Activated naive CD4-positive, alpha-beta T cell treated with anti-CD3 and anti-CD28 coated beads for 36 hours (primary cell): ENCODE results near the gene PALLD. TPM values are rescaled to one million over a fixed set of nuclear protein-coding genes. Genes with fewer than 3 reads are reported as not detected.

Experiments
- CTCF ChIA-PET: fragments of 350-600 bp; sonication (Branson Sonifier 250); formaldehyde crosslinking; loops from one replicate; lab custom pipeline; 2021; ENCODE audit warnings: antibody characterized with exemption; lab: Charles Lee
- DNase-seq: peaks from one replicate; pipeline ENCODE4 v3.0.0-alpha.2; 2020
- H3K27ac Mint-ChIP-seq: one replicate; pipeline ENCODE4 v1.8.0; 2021; ENCODE audit warnings: mild to moderate bottlenecking, mixed read lengths
- H3K27me3 Mint-ChIP-seq: one replicate; pipeline ENCODE4 v1.8.0; 2021; ENCODE audit warnings: low read depth, mixed read lengths
- H3K36me3 Mint-ChIP-seq: one replicate; pipeline ENCODE4 v1.8.0; 2021; ENCODE audit warnings: low read depth, mixed read lengths
- H3K4me1 Mint-ChIP-seq: one replicate; pipeline ENCODE4 v1.8.0; 2021; ENCODE audit warnings: low read depth, mixed read lengths
- H3K4me3 Mint-ChIP-seq: one replicate; pipeline ENCODE4 v1.8.0; 2021; ENCODE audit warnings: mild to moderate bottlenecking, moderate library complexity, mixed read lengths
- H3K9me3 Mint-ChIP-seq: one replicate; pipeline ENCODE4 v1.8.0; 2021; ENCODE audit warnings: mixed read lengths
- intact Hi-C: fragments of 100-400 bp; cut with micrococcal nuclease; formaldehyde crosslinking; loops from one replicate; pipeline ENCODE4 v1.15.1; 2023
- total RNA-seq, 2 experiments: library from RNA; stranded (reverse); gene quantifications; one replicate each; pipeline ENCODE4 v1.2.3, GENCODE V29; 2021

PALLD gene
- total RNA-seq, 2 experiments from 2014 or later = 7.3 to 7.8 TPM

DNA sequence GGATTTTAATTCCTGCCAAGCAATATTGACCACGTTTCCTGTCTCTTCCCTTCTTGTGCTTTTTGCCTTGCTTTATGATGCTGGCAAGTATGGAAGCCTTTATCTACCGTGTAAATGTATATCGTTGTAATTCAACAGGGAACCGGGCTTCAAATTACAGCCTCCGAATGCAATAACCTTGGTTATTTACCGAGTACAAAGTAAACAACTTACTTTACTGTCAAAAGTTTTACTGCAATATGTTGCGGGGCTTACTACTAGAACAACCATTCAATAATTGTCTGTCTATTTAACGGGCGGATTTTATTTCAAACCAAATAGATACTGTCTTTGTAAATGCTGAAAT is 73.1 kb downstream of the PALLD start:
- Mint-ChIP-seq H3K4me1 (peaks cover 11% of the 10 kb centered on the region), H3K9me3 (peaks cover 2% of the 10 kb centered on the region), H3K27me3 (no peaks in the 10 kb centered on the region), H3K4me3 (no peak overlapping the region), H3K36me3 (no peaks in the 10 kb centered on the region), H3K27ac (no peak overlapping the region)
- intact Hi-C loops = no loop called here
- CTCF ChIA-PET = no interaction called here
- DNase-seq = no peak

GRCh38 chr4:168570466-168570865 is 73.6 kb downstream of the PALLD start:
- peaks cover 11% of the 10 kb centered on the region for H3K4me1 Mint-ChIP-seq
- no peak for DNase-seq
- H3K27ac Mint-ChIP-seq = no peak overlapping the region
- intact Hi-C loops = no loop called here
- H3K9me3 Mint-ChIP-seq = peaks cover 4% of the 10 kb centered on the region
- CTCF ChIA-PET = no interaction called here
- no peak overlapping the region for H3K4me3 Mint-ChIP-seq
- H3K36me3 Mint-ChIP-seq = no peaks in the 10 kb centered on the region
- H3K27me3 Mint-ChIP-seq = no peaks in the 10 kb centered on the region

DNA sequence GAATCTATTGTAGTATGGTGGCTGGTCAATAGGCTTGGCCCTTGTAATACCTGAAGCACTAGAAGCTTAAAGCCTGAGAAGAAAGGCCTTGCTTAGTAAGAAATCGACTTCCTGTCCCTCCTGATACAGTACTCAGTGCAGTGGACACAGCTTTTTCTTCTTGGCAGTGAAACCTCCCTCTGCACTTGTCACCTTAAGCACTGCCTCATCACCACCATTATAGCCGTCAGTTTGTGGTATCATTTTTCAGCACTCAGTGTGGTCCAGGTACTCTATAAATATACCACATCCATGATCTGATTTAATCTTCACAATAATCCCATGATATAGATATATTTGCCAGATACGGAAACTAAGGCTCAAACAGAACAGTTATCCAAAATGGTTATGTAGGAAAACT is 75.2 kb downstream of the PALLD start:
- intact Hi-C loops = no loop called here
- Mint-ChIP-seq H3K9me3 (peaks cover 4% of the 10 kb centered on the region), H3K4me1 (peaks cover 11% of the 10 kb centered on the region), H3K4me3 (no peak overlapping the region), H3K36me3 (no peaks in the 10 kb centered on the region), H3K27ac (no peak overlapping the region), H3K27me3 (no peaks in the 10 kb centered on the region)
- DNase-seq = no peak
- CTCF ChIA-PET = interaction anchor here (1.0 kb wide), 1 partner anchor 352 kb away, joined by 4 read pairs; no protein-coding TSS in a partner anchor

DNA sequence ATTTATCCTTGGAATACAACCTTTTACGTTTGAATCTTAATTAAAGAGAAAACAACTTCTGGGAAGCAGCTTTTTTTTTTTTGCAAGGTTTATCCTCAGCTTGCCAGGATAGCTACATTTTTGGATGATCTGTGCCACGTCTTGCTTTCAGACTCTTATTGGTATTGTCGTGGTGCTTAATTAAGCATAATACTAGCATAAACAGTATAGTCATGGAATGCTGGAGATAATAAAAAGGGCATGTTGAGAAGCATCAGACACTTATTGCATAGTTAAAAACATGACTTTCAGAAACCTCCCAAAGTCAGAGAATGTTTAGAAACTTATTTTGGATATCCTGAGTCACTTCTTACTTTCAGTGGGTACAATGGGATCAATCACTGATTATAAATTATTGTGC is 77.0 kb downstream of the PALLD start:
- no peaks in the 10 kb centered on the region for H3K36me3 Mint-ChIP-seq
- H3K4me3 Mint-ChIP-seq = no peak overlapping the region
- no peak overlapping the region for H3K27ac Mint-ChIP-seq
- peaks cover 2% of the 10 kb centered on the region for H3K27me3 Mint-ChIP-seq
- intact Hi-C loops = no loop called here
- CTCF ChIA-PET = no interaction called here
- DNase-seq = no peak
- peaks cover 11% of the 10 kb centered on the region for H3K4me1 Mint-ChIP-seq
- H3K9me3 Mint-ChIP-seq = peaks cover 3% of the 10 kb centered on the region

GRCh38 chr4:168574581-168575295 is 77.9 kb downstream of the PALLD start:
- peaks cover 2% of the 10 kb centered on the region for H3K27me3 Mint-ChIP-seq
- H3K4me3 Mint-ChIP-seq = no peak overlapping the region
- DNase-seq = no peak
- H3K9me3 Mint-ChIP-seq = peaks cover 3% of the 10 kb centered on the region
- H3K36me3 Mint-ChIP-seq = no peaks in the 10 kb centered on the region
- H3K4me1 Mint-ChIP-seq = peaks cover 2% of the 10 kb centered on the region
- intact Hi-C loops = no loop called here
- H3K27ac Mint-ChIP-seq = no peak overlapping the region
- CTCF ChIA-PET = interaction anchor here (0.6 to 1.2 kb wide), 2 partner anchors 9 to 350 kb away, joined by 3 to 4 read pairs; no protein-coding TSS in a partner anchor

DNA sequence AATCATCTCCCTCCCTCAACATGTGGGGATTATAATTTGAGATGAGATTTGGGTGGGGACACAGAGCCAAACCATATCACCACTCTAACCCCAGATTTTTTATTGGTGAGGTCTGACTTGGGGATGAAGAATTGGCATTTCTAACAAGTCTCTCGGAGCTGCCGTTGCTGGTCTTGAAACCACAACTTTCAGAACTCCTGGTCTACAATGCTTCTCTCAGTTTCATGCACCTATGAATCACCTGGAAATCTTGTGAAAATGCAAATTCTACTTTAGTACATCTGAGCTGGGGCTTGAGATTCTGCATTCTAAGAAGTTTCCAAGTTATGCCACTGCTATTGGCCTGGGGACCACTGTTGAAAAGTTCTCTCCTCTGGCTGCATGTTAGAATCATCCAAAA is 78.6 kb downstream of the PALLD start:
- H3K9me3 Mint-ChIP-seq = peaks cover 3% of the 10 kb centered on the region
- H3K36me3 Mint-ChIP-seq = no peaks in the 10 kb centered on the region
- H3K4me3 Mint-ChIP-seq = no peak overlapping the region
- peaks cover 6% of the 10 kb centered on the region for H3K27me3 Mint-ChIP-seq
- CTCF ChIA-PET = interaction anchor here (0.6 to 1.2 kb wide), 2 partner anchors 10 to 349 kb away, joined by 3 to 4 read pairs; no protein-coding TSS in a partner anchor
- intact Hi-C loops = no loop called here
- no peak overlapping the region for H3K27ac Mint-ChIP-seq
- DNase-seq = no peak
- H3K4me1 Mint-ChIP-seq = no peaks in the 10 kb centered on the region

DNA sequence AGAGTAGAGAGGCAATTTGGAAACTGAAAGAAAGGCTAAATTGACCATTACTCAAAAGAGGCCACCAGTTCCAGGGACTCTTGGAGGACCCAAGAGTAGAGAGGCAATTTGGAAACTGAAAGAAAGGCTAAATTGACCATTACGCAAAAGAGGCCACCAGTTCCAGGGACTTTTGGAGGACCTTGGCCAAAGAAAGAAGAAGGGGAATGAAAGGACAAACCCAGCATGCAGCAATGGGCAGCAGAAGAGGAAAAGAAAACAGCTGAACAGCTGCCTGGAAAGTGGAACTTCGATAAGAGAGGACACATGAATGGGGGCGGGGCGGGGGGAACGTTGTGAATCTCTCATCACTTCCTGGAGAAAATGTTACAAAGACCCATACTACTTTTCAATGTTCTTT is 80.8 kb downstream of the PALLD start:
- Mint-ChIP-seq H3K36me3 (no peaks in the 10 kb centered on the region), H3K9me3 (peaks cover 14% of the 10 kb centered on the region), H3K27ac (no peak overlapping the region), H3K4me1 (no peaks in the 10 kb centered on the region), H3K27me3 (peaks cover 9% of the 10 kb centered on the region), H3K4me3 (no peak overlapping the region)
- no peak for DNase-seq
- CTCF ChIA-PET = no interaction called here
- intact Hi-C loops = no loop called here

DNA sequence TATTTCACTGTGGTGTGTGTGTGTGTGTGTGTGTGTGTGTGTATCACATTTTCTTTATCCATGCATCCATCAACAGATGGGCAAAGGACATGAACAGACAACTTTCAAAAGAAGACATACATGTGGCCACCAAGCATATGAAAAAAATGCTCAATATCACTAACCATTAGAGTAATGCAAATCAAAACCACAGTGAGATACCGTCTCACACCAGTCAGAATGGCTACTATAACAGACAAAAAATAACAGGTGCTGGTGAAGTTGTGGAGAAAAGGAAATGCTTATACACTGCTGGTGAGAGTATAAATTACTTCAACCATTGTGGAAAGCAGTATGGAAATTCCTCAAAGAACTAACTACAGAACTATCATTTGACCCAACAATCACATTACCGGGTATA is 83.4 kb downstream of the PALLD start:
- Mint-ChIP-seq H3K4me3 (no peak overlapping the region), H3K4me1 (peaks cover 2% of the 10 kb centered on the region), H3K27me3 (peaks cover 16% of the 10 kb centered on the region), H3K9me3 (peaks cover 11% of the 10 kb centered on the region), H3K36me3 (no peaks in the 10 kb centered on the region), H3K27ac (no peak overlapping the region)
- no peak for DNase-seq
- intact Hi-C loops = loop anchor here (10.0 kb wide), 1 partner anchor 425 kb away; no protein-coding TSS in a partner anchor
- CTCF ChIA-PET = no interaction called here

DNA sequence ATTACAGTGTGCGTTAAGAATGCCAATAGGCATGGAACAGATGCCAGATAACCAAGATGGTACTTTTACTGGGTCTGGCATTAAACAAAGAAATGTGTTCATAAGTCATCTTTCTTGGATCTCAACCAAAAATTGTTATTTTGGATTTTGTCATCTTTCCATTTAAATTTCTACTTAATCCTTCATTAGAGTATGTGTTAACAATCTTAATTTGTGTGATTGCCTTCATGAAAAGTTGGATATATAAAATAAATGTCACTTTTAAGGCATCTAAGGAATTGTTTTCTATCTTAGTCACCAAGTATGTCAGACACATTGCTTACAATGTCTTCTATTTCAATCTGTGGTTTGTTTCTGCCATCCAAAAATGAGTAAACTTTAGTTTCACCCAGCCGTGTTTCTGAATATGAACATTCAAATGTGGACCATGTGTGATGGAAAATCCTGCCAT is 87.5 kb downstream of the PALLD start:
- H3K27me3 Mint-ChIP-seq = peaks cover 21% of the 10 kb centered on the region
- H3K4me3 Mint-ChIP-seq = no peak overlapping the region
- no peaks in the 10 kb centered on the region for H3K36me3 Mint-ChIP-seq
- CTCF ChIA-PET = no interaction called here
- H3K9me3 Mint-ChIP-seq = peaks cover 11% of the 10 kb centered on the region
- no peak for DNase-seq
- H3K4me1 Mint-ChIP-seq = peaks cover 2% of the 10 kb centered on the region
- no peak overlapping the region for H3K27ac Mint-ChIP-seq
- intact Hi-C loops = loop anchor here (10.0 kb wide), 1 partner anchor 420 kb away; no protein-coding TSS in a partner anchor

DNA sequence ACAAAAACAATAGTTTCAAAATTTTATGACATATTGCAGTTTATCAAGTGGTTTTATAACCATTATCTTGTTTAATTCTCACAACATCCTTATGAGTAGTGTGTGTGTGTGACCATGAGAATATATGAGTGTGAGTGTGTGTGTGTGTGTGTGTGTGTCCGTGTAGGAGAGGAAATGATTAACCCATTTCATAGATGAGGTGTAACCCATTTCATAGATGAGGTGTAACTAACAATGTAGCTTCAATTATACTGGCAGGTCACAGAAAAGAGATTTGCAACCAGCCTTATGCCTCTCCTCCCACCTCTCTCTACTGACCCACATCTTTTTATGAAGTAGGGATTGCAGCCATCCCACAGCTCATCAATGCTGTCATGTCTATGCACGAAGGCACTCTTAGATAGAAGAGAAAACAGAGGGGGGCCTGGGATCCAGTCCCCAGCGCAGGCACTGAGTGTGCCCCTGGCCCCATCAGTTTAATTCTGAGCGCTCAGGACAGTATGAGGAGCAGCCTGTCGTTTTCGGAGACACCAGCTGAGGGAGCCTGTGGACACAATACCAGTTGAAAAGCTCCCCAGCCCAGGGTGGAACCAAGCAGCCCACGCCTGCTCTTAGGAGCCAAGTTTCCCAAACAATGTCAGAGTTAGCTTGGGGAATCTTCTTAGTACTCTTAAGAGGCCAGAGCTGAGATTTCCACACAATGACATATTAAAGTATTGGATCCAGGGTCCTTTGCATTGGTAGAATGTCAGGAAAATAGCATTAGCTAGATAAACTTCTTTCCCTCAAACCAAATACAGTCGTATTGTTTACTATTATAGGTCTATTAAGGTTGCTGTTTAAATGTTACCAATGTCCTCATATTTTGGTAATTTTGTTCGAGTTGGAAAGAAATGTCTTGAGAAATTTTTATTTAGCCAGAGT is 88.6 kb downstream of the PALLD start:
- peaks cover 2% of the 10 kb centered on the region for H3K4me1 Mint-ChIP-seq
- no peak overlapping the region for H3K27ac Mint-ChIP-seq
- no peaks in the 10 kb centered on the region for H3K36me3 Mint-ChIP-seq
- DNase-seq = peak; percentile 53
- H3K4me3 Mint-ChIP-seq = no peak overlapping the region
- CTCF ChIA-PET = interaction anchor here (0.6 to 1.6 kb wide), 2 partner anchors 70 to 336 kb away, joined by 3 to 7 read pairs; no protein-coding TSS in a partner anchor
- H3K9me3 Mint-ChIP-seq = peaks cover 11% of the 10 kb centered on the region
- intact Hi-C loops = loop anchor here (1.0 to 10.0 kb wide), 2 partner anchors 332 to 419 kb away; no protein-coding TSS in a partner anchor
- peaks cover 17% of the 10 kb centered on the region for H3K27me3 Mint-ChIP-seq

- H3K4me1 Mint-ChIP-seq = peaks cover 2% of the 10 kb centered on the region
- no peak for DNase-seq
- no peaks in the 10 kb centered on the region for H3K36me3 Mint-ChIP-seq
- intact Hi-C loops = loop anchor here (10.0 kb wide), 1 partner anchor 418 kb away; no protein-coding TSS in a partner anchor
- peaks cover under 1% of the 10 kb centered on the region for H3K9me3 Mint-ChIP-seq
- H3K27ac Mint-ChIP-seq = no peak overlapping the region
- H3K4me3 Mint-ChIP-seq = no peak overlapping the region
- CTCF ChIA-PET = no interaction called here
- peaks cover 19% of the 10 kb centered on the region for H3K27me3 Mint-ChIP-seq
These were observed 90.1 kb downstream of the PALLD start for GRCh38 chr4:168586926-168587325.

GRCh38 chr4:168587411-168588125 is 90.7 kb downstream of the PALLD start:
- Mint-ChIP-seq H3K27me3 (peaks cover 16% of the 10 kb centered on the region), H3K9me3 (no peaks in the 10 kb centered on the region), H3K4me3 (no peak overlapping the region), H3K27ac (no peak overlapping the region), H3K4me1 (peaks cover 2% of the 10 kb centered on the region), H3K36me3 (no peaks in the 10 kb centered on the region)
- intact Hi-C loops = loop anchor here (10.0 kb wide), 1 partner anchor 417 kb away; no protein-coding TSS in a partner anchor
- CTCF ChIA-PET = interaction anchor here (0.6 kb wide), 1 partner anchor 295 kb away, joined by 3 read pairs; no protein-coding TSS in a partner anchor
- DNase-seq = no peak
